ENCODE measurements around the gene SDF2. TPM values are rescaled to one million over a fixed set of nuclear protein-coding genes. Genes with fewer than 3 reads are reported as not detected.
"Not testable (repeated sequence)": the region's sequence is repeated elsewhere in the genome, so short reads cannot be mapped to it uniquely, and the experiment has no call there.

Gene SDF2
- polyA plus RNA-seq, 3 donors, result 76.3 to 87.5 (median 79.7) TPM

DNA sequence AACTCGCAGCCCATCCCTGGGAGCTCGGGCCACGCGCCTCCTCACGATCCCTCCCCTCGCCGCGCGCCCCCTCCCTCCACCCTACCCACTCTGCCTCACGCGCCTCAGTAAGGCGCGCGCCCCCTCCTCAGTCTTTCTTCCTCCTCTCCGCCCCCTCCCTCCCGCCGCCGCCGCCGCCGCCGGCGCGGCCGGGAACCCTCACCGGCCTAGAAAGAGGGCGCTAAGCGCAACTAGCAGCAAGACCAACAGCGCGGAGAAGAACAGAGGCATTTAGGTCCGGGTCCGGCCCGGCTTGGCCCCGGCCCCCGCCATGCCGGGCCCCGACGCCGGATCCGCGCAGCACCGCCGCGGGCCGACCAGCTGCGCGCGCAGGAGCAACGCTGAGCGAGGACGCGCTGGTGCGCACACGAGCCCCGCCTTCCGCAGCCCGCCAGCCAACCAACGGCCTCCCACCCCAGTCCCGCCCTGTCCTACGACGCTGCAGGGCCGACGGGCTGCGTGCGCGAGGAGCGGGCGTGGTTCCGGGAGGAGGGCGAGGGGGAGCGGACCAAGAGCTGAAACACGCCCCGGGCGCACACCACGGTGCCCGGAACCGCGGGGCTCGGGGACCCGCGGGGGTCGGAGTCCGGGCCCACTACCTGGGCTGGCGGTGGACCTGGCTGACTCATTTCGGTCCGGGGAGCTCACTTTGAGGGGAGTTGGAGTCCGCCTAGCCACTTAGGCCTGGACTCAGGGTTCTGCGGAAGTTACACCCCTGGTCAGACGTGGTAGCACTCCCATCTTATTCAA, 16.7 kb downstream of the SDF2 start, which contains the start of gene BLTP2:
BLTP2 (minus strand) TSS at position 372 of the 789 bp plus-strand sequence; CDS start at position 270, 102 bp downstream.
- DNase-seq, result peak; percentile 95

DNA sequence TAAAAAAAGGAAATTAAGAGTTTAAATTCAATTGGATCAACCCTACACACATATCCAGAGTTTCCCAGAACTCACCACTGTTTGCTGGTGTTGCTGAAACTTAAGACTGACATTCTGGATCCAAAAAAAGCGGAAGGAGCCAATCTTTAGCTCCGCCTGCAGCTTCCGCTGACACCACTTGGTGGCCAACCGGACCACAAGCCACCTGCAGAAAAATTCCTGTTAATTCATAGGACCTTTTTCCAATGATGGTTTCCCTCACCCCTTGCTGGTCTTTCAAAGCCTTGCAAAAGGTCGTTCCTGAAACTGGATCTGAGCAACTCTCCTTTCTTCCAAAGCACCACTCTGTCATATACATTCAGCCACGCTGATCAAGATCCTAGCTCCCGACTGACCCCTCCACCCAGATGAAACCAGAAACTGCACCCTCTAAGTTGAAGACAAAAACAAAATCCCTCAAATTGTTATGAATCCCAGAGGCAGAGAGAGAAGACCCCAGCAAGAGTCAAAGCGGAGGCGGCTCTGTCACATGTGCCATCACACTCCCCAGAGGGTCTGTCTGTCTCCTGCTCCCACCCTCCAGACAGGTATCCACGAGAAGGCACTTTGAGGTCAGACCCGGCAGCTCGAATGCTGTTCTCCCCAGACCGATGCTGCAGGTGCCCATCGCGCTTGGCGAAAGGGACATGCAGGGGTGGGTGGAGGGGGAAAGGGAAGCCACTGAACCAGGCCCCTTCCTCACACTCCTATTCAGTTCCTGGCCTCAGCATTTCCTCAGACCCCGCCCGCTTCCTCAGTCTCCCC, 17.5 kb downstream of the SDF2 start:
- no peak for DNase-seq

DNA sequence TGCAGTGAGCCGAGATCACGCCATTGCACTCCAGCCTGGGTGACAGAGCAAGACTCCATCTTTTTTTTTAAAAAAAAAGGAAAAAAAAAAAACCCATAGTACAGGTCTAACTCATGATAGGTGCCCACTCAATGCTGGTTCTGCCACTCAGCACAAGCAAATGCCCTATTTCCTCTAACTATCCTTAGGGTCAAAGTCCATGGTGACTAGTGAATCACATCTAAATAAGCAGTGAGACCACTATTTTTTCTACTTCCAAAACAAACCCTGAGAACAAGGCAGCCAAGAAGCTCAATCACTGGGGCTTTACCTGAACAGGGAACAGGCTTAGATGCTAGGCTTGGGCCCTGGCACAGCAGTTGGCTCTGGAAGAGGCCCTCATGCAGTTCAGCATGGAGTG, 20.1 kb downstream of the SDF2 start:
- no peak for DNase-seq

DNA sequence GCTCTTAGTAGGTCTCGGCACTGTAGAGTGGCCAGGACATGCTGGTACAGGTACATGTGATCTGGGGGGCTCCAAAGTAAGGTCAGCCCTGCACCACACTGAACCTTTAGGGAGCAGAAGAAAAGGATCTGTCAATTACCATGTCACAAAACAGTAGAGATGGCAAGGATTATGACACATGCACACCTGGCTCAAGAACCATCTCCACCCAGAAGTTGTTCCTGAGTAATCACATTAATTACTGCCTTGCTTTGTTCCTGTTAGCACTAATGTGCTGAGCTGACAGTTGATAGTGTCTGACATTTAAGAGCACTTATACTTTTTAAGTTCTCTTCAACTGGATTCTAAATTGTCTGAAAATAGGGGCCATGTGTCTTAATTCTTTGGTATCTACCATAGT, 26.2 kb downstream of the SDF2 start:
- DNase-seq, result no peak

DNA sequence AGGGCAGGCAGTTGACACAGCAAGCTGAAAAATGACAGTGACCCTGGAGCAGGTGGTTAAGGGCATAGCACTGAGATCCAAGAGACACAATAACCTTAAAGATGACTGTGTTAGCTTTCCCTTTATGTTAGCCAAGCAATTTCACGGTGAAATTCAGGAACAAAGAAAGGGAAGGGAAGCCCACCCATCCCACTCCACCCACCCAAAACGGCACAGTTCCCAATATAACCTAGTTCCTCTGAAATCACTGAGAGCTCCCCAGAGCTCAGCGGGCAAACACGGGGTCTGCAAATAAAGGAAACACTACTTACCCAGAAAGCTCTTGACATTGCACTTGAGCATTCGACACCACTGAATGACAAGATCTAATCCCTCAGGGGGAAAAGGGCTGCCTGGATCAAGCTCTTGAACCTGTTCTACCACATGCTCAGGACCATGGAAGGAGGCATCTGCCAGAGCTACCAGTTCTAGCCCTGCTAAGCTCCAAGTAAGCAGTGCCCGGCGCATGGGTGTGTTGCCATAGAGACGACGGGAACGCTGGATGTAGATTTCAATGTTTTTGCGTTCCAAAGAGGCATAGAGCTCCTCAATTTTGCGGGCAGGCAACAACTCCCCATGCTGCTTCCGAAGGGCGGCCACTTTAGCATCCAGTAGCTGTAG, 27.4 kb downstream of the SDF2 start:
- no peak for DNase-seq

DNA sequence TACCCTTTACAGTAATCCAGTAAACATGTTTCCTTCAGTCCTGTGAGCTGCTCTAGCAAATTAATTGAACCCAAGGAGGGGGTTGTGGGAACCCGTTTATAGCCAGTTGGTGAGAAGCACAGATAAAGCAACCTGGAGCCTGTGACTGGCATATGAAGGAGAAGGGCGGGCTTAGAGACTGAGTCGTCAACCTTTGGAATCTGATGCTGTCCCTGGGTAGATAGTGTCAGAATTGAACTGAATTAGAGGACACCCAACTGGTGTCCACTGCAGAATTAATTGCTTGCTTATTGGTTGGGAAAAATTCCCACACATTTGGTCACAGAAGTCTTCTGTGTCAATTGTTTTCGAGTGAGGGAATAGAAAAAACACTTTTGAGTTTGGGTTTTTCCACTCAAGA, 34.9 kb downstream of the SDF2 start:
- DNase-seq, result no peak

DNA sequence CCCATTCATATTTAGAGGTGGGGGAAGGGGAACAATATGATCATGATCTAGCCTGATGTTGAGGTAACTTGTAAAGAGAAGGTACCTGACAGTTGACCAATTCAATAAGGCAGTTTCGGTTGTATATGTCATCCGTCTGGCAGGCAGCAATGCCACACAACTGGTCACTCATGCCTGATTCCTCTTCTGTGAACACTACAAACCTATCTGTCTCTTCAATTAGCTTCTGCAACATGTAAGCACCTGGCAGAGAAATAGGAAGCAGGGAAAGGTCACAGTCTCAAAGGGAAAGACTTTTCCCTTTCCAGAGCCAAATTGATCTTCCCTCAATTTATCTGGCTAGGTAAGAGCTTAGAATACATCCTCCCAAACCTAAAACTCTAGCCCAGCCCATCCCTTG, 37.6 kb downstream of the SDF2 start:
- no peak for DNase-seq

DNA sequence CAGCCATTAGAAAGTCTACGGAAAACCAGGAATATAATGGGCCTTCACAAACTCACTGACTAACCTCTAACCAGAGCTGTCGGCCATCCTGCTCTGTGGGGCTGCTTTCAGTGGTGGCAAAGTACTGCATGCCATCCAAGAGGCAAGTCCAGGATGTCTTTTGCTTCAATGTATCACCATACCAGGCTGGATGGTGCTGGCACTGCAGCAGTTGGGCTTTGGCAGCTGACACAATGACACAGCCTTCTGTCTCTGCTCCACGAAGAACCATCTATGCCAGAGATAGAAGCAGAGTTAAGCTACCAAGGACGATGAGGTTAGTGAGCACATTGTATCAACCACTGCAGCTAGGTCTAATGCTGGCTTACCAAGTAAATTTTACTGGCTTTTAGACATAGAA, 38.0 kb downstream of the SDF2 start:
- DNase-seq, result no peak

DNA sequence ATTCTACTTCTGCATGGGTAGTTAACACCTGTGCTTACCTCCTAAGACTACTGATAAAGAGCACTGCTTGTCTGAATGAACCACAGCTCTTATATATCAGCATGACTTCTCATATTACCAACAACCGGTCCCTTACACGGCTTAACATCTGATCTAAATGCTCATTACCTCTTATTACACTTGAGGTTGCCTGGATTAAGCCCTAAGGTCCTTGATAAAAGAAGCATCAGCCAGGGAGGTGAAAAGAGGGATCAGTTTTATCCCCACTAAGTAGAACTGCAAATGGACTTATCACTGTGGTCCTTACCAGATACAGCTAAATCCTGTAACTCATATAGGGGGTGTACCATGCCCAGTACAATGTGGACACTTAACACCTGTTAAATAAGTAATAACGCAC, 39.5 kb downstream of the SDF2 start:
- DNase-seq, result no peak

DNA sequence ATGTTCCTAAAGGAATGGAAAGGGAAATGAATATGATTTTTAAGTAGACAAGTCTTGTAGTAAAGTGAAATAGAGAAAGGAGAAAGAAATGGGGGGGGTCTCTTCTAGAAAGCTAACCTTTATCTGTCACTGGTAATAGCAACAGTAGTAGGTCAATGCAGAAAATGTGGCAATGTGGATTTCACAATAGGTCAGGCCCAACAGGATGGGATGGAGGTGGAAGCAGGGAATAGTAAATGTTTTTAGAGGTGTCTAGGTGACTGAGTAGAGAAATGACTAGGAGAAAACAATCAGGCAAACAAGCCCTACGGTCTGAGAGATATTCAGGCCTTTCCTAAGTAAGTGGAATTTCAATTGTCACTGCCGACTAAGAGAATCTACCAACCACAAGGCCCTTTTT, 41.7 kb downstream of the SDF2 start:
- DNase-seq, result no peak

DNA sequence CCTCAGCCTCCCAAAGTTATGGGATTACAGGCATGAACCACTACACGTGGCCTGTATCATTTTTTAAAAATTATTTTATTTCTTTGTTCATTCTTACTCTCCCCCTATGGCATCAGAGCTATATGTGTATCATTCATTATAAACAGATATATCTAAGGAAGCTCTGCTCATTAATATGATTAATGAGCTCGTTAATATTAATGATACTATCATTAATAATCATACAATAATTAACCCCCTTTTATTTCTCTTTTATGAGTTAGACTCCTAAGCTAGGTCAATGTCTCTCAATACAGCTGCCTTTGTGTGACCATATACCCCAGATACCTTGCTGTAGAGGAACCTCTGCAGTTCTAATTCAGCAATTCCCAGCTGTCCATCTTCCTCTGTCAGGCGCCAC, 43.2 kb downstream of the SDF2 start:
- DNase-seq, result no peak

DNA sequence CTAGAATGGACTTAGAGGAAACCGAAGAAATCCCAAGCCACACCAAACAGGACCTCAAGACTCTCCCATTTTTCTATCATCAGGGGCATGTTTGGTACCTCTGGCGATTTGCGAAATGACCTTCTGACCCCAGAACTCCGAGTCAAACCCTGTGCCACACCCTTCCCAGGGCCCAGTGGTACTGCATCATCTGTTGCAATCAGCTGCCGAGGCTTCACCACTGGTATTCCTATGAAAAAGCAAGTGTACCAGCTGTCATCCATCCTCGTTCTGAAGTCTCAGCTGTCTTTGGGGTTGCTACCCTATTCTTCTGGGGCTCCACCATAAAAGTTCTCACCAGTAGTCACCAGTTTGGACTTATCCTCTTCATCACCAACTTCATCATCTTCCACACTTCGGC, 45.4 kb downstream of the SDF2 start:
- DNase-seq, result no peak

DNA sequence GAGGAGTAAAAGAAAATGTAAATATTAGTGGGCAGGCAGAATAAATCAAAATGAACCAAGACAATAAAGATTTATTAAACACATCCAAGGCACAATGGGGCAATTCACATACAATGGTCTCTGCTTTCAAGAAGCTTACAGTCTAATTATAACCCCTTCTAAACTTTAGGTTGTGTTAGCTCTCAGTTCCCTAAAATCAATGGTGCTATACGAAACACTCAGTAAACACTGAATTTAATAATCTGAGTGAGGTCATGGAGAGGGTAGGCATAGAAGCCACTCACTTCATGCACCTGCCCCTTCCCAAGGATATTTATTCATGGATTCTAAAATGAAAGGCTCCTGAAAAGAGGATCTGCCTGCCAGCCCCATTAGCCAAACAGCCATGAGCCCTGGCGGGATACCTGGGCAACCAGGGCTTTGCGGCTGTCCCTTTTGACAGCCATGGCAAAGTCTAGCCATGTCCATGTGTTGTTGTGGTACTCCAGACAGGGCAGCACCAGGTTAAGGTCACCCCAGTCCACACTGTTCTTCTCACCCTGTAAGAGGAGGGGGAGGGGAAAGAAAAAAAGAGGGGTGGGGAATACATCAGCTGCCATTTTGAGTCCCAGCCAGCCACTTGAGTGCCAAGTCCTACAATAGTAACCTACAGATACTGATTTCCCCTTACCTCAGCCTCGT, 46.3 kb downstream of the SDF2 start:
- no peak for DNase-seq

DNA sequence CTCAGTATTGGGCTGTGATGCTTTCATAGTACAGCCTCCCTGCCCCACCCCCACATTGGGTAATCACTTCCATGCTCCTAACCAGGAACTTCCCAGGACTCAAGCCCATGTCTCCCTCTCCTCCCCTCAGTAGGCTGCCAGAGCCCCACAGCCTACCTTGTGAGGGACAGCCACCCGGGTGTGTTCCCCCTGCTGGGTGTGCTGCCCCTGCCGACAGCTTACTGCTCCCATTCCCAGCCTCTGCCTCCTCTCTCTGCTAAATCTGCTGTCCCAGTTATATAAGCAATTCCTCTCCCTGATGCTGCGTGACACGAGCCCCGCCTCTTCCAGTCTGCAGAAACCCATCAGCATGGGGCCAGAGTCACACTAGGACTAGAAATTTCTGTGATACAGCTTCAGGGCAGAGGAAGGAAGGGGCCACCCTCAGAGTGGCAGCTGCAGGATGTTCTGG, 47.8 kb downstream of the SDF2 start, which contains the start of gene RSKR:
RSKR (minus strand) TSS at position 255 of the 451 bp plus-strand sequence; CDS start at position 231, 24 bp downstream.
- DNase-seq, result no peak

DNA sequence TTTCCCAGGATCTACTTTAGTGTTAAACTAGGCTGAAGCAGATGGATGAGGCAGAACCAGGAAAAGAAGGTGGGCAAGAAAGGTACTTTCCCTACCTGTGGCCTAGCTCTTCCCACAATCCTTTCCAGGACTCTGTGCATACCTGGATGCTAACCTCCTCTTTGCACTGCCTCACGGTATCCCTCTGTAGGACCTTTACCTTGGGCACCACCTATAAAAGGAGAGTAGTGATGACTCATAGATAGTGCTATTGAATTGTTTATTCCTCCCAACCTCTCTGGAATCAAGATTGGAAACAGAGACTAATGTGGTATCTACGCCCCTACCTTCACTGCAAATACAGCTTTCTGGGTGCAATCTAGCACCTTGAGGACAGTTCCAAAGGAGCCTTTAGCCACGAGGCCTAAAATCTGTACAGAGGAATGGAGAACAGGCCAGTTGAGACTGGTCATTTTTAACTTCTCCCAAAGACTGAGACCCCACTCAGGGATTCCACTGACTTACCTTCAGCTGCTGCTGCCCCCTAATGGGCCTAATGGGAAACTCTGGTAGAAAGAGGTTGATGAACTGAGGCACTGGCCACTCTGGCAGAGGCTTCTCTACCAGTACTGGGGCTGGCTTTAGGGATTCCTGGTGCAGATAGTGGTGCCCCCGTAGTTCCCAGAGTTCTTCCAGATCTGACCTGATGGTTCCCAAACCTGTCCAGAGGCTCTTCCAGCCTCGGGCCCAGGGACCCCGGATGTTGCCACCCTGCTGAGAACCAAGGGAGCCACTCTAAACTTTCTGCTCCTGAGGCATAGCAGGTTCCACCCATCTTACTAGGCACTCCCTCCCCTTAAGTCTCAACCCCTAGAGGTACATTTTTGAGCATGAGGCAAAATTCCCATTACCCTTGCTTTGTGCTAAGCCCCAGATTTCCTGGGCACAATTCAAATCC, 48.5 kb downstream of the SDF2 start:
- peak; percentile 37 for DNase-seq

DNA sequence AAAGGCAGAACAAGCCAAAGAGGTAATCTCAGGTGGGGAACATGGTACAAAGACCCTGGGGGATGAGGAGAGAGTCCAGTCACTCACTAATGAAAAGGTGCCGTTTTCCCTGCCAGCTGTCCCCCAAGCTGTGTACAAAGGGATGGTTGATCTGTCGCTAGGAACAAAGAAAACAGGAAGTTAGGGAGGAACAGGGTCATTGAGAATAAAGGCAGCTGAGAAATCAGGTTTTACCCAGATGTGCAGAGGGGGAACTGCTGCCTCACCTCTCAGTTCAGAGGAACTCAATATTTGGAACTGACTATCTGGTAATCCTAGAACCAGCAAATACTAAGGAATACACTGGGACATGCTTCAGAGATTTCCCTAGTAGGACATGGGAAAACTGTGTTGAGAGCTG, 49.2 kb downstream of the SDF2 start:
- DNase-seq, result no peak

DNA sequence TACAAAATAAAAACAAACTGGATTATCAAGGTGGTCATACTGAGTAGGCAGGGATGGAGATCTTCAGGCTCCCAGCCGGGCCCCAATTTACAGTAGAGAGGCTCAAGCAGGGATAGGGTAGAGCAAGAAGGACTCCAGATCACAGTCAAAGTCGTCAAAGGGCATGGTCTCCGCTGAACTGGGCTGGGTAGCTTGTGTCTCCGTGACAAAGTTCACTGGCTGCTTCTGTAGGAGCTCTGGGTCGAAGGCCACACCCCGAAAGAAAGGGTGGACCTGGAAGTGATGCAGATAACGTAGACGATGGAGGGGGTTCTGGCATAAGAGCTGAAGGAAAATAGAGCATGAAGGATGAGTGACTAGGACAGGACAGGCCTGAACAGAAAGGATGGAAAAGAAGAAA, 51.3 kb downstream of the SDF2 start:
- DNase-seq, result no peak

DNA sequence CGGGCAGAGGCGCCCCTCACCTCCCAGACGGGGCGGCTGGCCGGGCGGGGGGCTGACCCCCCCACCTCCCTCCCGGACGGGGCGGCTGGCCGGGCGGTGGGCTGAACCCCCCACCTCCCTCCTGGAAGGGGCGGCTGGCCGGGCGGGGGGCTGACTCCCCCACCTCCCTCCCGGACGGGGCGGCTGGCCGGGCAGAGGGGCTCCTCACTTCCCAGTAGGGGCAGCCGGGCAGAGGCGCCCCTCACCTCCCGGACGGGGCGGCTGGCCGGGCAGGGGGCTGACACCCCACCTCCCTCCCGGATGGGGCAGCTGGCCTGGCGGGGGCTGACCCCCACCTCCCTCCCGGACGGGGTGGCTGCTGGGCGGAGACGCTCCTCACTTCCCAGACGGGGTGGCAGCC, 57.7 kb downstream of the SDF2 start:
- DNase-seq, result not testable (repeated sequence)

DNA sequence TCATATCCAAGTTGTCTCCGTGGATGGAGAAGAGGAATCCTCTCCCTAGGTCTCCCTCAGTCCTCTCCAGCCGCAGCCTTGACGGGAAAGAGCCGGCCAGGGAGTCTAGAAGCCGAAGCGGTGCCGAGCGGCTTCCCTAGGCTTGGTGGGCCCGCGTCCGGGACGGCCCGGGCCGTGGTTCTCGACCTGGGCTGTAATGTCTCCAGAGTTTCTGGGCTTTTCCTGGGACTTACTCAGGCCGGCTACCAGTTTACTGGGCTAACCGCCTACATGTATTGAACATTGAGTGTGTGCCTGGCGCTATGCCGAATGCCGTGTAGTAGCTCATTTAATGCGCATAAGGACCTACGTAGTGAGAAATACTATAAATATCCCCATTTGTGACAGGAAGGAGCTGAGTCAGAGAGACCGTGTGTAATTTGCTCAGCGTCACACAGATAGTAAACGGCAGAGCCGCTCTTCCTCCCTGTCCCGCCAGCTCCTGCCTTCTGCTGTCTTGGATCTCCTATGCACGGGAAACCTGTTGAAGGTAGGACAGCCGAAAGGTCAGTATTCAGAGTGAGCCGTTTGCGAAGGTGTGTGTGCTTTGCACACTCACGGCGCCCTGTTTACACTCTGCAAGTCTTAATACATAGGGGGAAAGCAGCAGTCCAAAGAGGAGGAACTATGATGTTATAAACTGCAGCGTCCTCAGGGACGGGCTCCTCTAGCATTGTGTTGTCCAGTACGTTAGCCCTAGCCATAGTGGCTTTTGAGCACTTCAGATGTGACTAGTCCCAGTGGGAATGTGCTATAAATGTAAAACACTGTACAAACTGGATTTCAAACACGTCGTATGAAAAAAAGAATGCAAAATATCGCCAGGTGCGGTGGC, 62.2 kb downstream of the SDF2 start:
- peak; percentile 44 for DNase-seq

Measured in renal pelvis (tissue), 4 donors.